Kidney (tissue), 14 donors: ENCODE data around the gene TAB2. TPM values are rescaled to one million over a fixed set of nuclear protein-coding genes. Genes with fewer than 3 reads are reported as not detected.
A peak's percentile ranks its signal among the peaks of the same experiment; 100 is the strongest.

Source experiments
- DNase-seq, 5 donors: peaks; one replicate each; pipeline ENCODE4 v3.0.0-alpha.2; 2013 to 2020
- FAIRE-seq: peaks from 2 replicates; lab custom pipeline; 2012; peaks lifted over from hg19 to GRCh38; lab: Jason Lieb, UNC
- H3K27ac ChIP-seq, 2 donors: one replicate each; pipeline ENCODE4 v1.7.0; 2013; ENCODE audit warnings: low read depth in 2 of 2, low read length in 2 of 2, inconsistent platforms in 1 of 2
- H3K27me3 ChIP-seq: one replicate; pipeline ENCODE4 v1.7.1; 2013; ENCODE audit warnings: low read length, inconsistent platforms; ENCODE audit not compliant: control insufficient read depth, insufficient read depth
- H3K36me3 ChIP-seq, 3 donors: one replicate each; pipeline versions ENCODE4 v1.7.0 to v1.7.1; 2013; ENCODE audit warnings: low read length in 3 of 3, control low read depth in 1 of 3, inconsistent platforms in 1 of 3; ENCODE audit not compliant: insufficient read depth in 3 of 3, control insufficient read depth in 2 of 3
- H3K4me1 ChIP-seq, 3 donors: one replicate each; pipeline versions ENCODE4 v1.7.0 to v1.7.1; 2013; ENCODE audit warnings: low read length in 3 of 3, inconsistent platforms in 1 of 3, low read depth in 1 of 3; ENCODE audit not compliant: control insufficient read depth in 2 of 3, insufficient read depth in 2 of 3
- H3K4me3 ChIP-seq, 3 donors: one replicate each; pipeline versions ENCODE4 v1.7.0 to v1.8.1; 2013; ENCODE audit warnings: low read length in 3 of 3, control low read depth in 1 of 3, inconsistent platforms in 1 of 3
- H3K9ac ChIP-seq, 3 donors: one replicate each; pipeline versions ENCODE4 v1.7.0 to v1.7.1; 2013; ENCODE audit warnings: low read length in 3 of 3, control low read depth in 1 of 3, inconsistent platforms in 1 of 3
- H3K9me3 ChIP-seq, 3 donors: one replicate each; pipeline versions ENCODE4 v1.7.0 to v1.7.1; 2013; ENCODE audit warnings: low read length in 3 of 3, control low read depth in 1 of 3, inconsistent platforms in 1 of 3; ENCODE audit not compliant: control insufficient read depth in 2 of 3, insufficient read depth in 1 of 3
- CTCF ChIP-seq: IDR thresholded peaks from 3 replicates; pipeline ENCODE4 v1.5.1; 2012; ENCODE audit warnings: mild to moderate bottlenecking, moderate library complexity, borderline replicate concordance; ENCODE audit not compliant: insufficient read depth; ENCODE audit errors: extremely low read depth
- intact Hi-C: fragments of 100-400 bp; cut with DNase I; formaldehyde crosslinking; loops from one replicate; pipeline ENCODE4 v1.11.1; 2022
- polyA plus RNA-seq: library from polyadenylated mRNA; stranded (reverse); fragments of 350-450 nt; fragmentation: Illumina TruSeq; extraction: RNeasy Lipid Tissue Mini Kit (QIAGEN cat#74804); gene quantifications from one replicate; pipeline ENCODE4 v1.2.3, GENCODE V29; 2014; ENCODE audit warnings: low read depth, low replicate concordance; ENCODE audit not compliant: insufficient read depth
- total RNA-seq: library from RNA; stranded (reverse); fragmentation: NEBNext Ultra II Directional; extraction: Animal tissue kit (Norgen Biotek cat#: 25700); gene quantifications from one replicate; pipeline ENCODE4 v1.2.1, GENCODE V29; 2021
- donor health status: control.
- donor health status: control.
- donor health status: control.
- donor health status: control.
- donor health status: control.
- donor health status: DM: yes; HTN: yes; CAD: no.
- donor health status: Normal renal cell carcinoma (clear cell type).

TAB2 gene
- total and polyA plus RNA-seq, 2 donors from 2014 or later: 23.2 to 50.1 TPM

GRCh38 chr6:149316108-149316727 is 1.3 kb upstream of the TAB2 start:
- Histone ChIP-seq H3K27me3 (no peaks in the 10 kb centered on the region), H3K27ac (peak overlapping the region in 1 of 2 donors; percentile 95), H3K4me3 (peak overlapping the region; percentile 73 to 82 (median 82)), H3K4me1 (peaks cover 0 to 7% (median 5%) of the 10 kb centered on the region in 3 donors), H3K36me3 (no peaks in the 10 kb centered on the region), H3K9me3 (no peaks in the 10 kb centered on the region), H3K9ac (peak overlapping the region; percentile 68 to 92 (median 70))
- DNase-seq (no peak), FAIRE-seq (no peak)
- no peak for TF ChIP-seq CTCF
- intact Hi-C loops: no loop called here

GRCh38 chr6:149316740-149317643 is 520 bp upstream of the TAB2 start:
- FAIRE-seq: no peak

GRCh38 chr6:149318581-149319286 is 1.2 kb downstream of the TAB2 start:
- DNase-seq (peak in 3 of 5 donors; percentile 25 to 57 (median 56)), FAIRE-seq (peak; percentile 62)
- Histone ChIP-seq H3K4me3 (peak overlapping the region; percentile 70 to 93 (median 85)), H3K27me3 (no peaks in the 10 kb centered on the region), H3K4me1 (peaks cover 0 to 7% (median 5%) of the 10 kb centered on the region in 3 donors), H3K36me3 (no peaks in the 10 kb centered on the region), H3K9ac (peak overlapping the region; percentile 67 to 82 (median 68)), H3K27ac (peak overlapping the region; percentile 32 to 95), H3K9me3 (no peaks in the 10 kb centered on the region)
- intact Hi-C loops: no loop called here
- no peak for TF ChIP-seq CTCF

More at GRCh38 chr6:149316740-149317643, 520 bp upstream of the TAB2 start:
- Histone ChIP-seq H3K4me3 (peak overlapping the region; percentile 73 to 82 (median 82)), H3K36me3 (no peaks in the 10 kb centered on the region), H3K9ac (peak overlapping the region; percentile 68 to 92 (median 70)), H3K4me1 (peaks cover 0 to 7% (median 5%) of the 10 kb centered on the region in 3 donors), H3K27me3 (no peaks in the 10 kb centered on the region), H3K9me3 (no peaks in the 10 kb centered on the region), H3K27ac (peak overlapping the region; percentile 95 to 96)
- intact Hi-C loops: no loop called here
- TF ChIP-seq CTCF: no peak
- DNase-seq: peak; percentile 96 to 98 (median 96)
